ENCODE data around the gene SCARB2. TPM values are rescaled to one million over a fixed set of nuclear protein-coding genes. Genes with fewer than 3 reads are reported as not detected.

SCARB2 gene
- total and polyA plus RNA-seq, 2 experiments from 2014 or later = 17.7 to 41.0 TPM

GRCh38 chr4:76196376-76196775 is 17.2 kb downstream of the SCARB2 start (continued):
- TF ChIP-seq, protein P1, sequence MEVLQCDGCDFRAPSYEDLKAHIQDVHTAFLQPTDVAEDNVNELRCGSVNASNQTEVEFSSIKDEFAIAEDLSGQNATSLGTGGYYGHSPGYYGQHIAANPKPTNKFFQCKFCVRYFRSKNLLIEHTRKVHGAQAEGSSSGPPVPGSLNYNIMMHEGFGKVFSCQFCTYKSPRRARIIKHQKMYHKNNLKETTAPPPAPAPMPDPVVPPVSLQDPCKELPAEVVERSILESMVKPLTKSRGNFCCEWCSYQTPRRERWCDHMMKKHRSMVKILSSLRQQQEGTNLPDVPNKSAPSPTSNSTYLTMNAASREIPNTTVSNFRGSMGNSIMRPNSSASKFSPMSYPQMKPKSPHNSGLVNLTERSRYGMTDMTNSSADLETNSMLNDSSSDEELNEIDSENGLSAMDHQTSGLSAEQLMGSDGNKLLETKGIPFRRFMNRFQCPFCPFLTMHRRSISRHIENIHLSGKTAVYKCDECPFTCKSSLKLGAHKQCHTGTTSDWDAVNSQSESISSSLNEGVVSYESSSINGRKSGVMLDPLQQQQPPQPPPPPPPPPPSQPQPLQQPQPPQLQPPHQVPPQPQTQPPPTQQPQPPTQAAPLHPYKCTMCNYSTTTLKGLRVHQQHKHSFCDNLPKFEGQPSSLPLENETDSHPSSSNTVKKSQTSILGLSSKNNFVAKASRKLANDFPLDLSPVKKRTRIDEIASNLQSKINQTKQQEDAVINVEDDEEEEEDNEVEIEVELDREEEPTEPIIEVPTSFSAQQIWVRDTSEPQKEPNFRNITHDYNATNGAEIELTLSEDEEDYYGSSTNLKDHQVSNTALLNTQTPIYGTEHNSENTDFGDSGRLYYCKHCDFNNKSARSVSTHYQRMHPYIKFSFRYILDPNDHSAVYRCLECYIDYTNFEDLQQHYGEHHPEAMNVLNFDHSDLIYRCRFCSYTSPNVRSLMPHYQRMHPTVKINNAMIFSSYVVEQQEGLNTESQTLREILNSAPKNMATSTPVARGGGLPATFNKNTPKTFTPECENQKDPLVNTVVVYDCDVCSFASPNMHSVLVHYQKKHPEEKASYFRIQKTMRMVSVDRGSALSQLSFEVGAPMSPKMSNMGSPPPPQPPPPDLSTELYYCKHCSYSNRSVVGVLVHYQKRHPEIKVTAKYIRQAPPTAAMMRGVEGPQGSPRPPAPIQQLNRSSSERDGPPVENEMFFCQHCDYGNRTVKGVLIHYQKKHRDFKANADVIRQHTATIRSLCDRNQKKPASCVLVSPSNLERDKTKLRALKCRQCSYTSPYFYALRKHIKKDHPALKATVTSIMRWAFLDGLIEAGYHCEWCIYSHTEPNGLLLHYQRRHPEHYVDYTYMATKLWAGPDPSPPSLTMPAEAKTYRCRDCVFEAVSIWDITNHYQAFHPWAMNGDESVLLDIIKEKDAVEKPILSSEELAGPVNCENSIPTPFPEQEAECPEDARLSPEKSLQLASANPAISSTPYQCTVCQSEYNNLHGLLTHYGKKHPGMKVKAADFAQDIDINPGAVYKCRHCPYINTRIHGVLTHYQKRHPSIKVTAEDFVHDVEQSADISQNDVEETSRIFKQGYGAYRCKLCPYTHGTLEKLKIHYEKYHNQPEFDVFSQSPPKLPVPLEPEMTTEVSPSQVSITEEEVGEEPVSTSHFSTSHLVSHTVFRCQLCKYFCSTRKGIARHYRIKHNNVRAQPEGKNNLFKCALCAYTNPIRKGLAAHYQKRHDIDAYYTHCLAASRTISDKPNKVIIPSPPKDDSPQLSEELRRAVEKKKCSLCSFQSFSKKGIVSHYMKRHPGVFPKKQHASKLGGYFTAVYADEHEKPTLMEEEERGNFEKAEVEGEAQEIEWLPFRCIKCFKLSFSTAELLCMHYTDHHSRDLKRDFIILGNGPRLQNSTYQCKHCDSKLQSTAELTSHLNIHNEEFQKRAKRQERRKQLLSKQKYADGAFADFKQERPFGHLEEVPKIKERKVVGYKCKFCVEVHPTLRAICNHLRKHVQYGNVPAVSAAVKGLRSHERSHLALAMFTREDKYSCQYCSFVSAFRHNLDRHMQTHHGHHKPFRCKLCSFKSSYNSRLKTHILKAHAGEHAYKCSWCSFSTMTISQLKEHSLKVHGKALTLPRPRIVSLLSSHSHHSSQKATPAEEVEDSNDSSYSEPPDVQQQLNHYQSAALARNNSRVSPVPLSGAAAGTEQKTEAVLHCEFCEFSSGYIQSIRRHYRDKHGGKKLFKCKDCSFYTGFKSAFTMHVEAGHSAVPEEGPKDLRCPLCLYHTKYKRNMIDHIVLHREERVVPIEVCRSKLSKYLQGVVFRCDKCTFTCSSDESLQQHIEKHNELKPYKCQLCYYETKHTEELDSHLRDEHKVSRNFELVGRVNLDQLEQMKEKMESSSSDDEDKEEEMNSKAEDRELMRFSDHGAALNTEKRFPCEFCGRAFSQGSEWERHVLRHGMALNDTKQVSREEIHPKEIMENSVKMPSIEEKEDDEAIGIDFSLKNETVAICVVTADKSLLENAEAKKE (CRISPR knock-in tag; IDR thresholded peaks at IDR 0.05) = no peak
- TF ChIP-seq STAT1 (IDR thresholded peaks at IDR 0.05; ENCODE audit: unreplicated experiment) (no peak), NANOG (IDR thresholded peaks at IDR 0.05; ENCODE audit: borderline replicate concordance) (no peak)

GRCh38 chr4:76195326-76195725 is 18.3 kb downstream of the SCARB2 start:
- H3K27me3 ChIP-seq (ENCODE audit: insufficient read depth) = no peaks in the 10 kb centered on the region
- H3K4me3 ChIP-seq = no peak overlapping the region
- Mint-ChIP-seq H3K36me3 (ENCODE audit: low read depth) (peaks cover 41% of the 10 kb centered on the region), H3K4me1 (peaks cover 23% of the 10 kb centered on the region), H3K4me3 (no peak overlapping the region), H3K27ac (no peak overlapping the region), H3K27me3 (ENCODE audit: insufficient read depth, low read depth, poor library complexity) (peaks cover 3% of the 10 kb centered on the region), H3K9me3 (peaks cover 12% of the 10 kb centered on the region)
- ATAC-seq (no peak), DNase-seq (ENCODE audit: low spot score) (no peak)
- no peaks in the 10 kb centered on the region for H3F3A ChIP-seq (replicated peaks; ENCODE audit: low read depth)
- peaks cover 11% of the 10 kb centered on the region; the same call in 1 of the 2 replicates for H3K4me1 ChIP-seq (ENCODE audit: insufficient read depth)
- peaks cover 7% of the 10 kb centered on the region; the same call in 1 of the 2 replicates for H3K36me3 ChIP-seq (ENCODE audit: insufficient read depth)
- H2AFZ ChIP-seq = no peak overlapping the region
- no peaks in the 10 kb centered on the region for H3K79me2 ChIP-seq (replicated peaks; ENCODE audit: insufficient read depth)
- no peak overlapping the region for H3K27ac ChIP-seq (ENCODE audit: low read depth)
- H3K4me2 ChIP-seq = no peak overlapping the region
- no peaks in the 10 kb centered on the region for H4K20me1 ChIP-seq (replicated peaks; ENCODE audit: insufficient read depth)
- H3K9me2 ChIP-seq (ENCODE audit: insufficient read depth) = no peaks in the 10 kb centered on the region
- TF ChIP-seq ZNF114 (CRISPR knock-in tag; IDR thresholded peaks at IDR 0.05) = no peak
- no peak for TF ChIP-seq ZNF331 (CRISPR knock-in tag; IDR thresholded peaks at IDR 0.05; ENCODE audit: low read depth)
- TF ChIP-seq CTCF (conservative IDR thresholded peaks at IDR 0.05; ENCODE audit: low read depth in 2 of 2) = no peak
- TF ChIP-seq NANOG (IDR thresholded peaks at IDR 0.05; ENCODE audit: borderline replicate concordance) = no peak
- no peak for TF ChIP-seq REST (IDR thresholded peaks at IDR 0.05; ENCODE audit: unreplicated experiment)
- no peak for TF ChIP-seq CREB1 (CRISPR knock-in tag; IDR thresholded peaks at IDR 0.05; ENCODE audit: low read depth)
